D341Med (cell line): ENCODE results near the gene ARHGEF40.

Source experiments
- DNase-seq: peaks from one replicate; pipeline ENCODE4 v3.0.0; 2012; ENCODE audit warnings: low spot score

Gene ARHGEF40

DNA sequence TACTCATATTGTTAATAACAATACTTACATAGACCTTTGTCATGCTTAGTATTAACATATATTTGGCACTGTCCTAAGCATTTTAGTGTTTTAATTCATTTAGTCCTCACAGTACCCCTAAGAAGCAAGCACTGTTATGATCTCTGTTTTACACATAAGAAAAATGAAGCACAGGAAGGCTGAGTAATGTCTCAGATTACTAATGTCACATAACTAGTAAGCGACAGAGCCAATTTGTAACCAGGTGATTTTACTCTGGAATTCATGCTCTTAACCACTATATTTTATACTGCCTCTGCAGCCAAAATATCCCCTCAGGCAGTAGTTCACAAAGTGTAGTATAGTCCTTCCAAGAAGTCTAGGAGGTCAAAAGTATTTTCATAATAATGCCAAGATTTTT, 51.0 kb downstream of the ARHGEF40 start:
- no peak for DNase-seq

DNA sequence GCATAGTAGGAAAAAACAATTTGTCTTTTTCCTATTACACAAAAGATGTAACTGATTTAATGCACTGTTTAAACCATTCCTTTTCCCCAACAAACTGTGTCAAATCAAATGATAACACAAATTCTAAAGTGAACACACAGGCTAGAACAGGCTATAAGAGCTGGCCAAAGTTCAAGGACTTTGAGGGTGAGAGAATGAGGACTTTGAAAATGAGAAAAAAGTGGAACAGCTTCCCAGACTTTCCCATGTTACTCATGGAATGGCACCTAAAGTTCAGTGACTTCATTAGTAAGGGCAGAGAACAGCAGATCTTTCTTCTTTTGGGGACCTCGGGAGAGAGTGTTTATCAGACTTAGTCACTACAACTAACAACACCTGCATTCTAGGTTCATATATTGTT, 53.3 kb downstream of the ARHGEF40 start:
- DNase-seq = no peak

DNA sequence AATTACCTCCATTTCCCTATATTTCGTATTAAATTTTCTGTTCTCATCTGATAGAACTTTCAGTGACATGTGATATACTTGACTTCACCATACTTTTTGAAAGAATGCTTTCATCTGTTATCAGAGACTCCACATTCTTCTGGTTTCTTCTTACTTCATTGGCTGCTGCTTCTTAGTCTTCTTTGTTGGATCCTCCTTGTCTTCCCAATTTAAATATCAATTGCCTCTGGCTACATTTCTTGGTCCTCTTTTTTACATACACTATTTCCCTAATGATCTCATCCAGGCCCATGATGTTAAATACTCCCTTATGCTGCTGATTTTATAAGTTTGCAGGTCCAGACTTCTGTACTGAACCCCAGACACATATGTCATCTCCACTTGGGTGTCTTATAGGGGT, 63.8 kb downstream of the ARHGEF40 start:
- no peak for DNase-seq

DNA sequence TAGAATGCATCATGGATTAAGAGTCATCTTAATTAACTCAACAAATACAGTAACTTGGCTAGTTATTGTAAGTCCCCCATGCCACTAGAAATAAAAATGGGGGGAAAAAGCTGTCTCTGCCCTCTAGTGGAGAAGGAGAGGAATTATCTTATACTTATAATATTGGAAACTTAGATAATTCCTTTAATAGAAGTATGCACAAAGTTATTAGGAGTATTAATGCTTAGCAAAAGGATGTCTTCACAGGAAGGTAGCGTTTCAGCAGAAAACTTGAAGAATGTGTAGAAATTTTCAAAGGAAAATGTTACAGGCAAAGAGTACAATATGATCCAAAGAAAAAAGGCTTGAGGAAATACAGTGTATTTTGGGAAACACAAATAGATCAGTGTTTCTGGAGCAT, 65.9 kb downstream of the ARHGEF40 start:
- DNase-seq = peak; percentile 42
